IPS DF 6.9 (cell line): Measurements from ENCODE around the gene FRMPD4.
"Not testable (repeated sequence)": the region's sequence is repeated elsewhere in the genome, so short reads cannot be mapped to it uniquely, and the experiment has no call there.

Experiments
- DNase-seq: peaks from one replicate; pipeline ENCODE4 v3.0.0-alpha.2; 2013; ENCODE audit warnings: low read depth, low spot score
- H3K27ac ChIP-seq: one replicate; pipeline ENCODE4 v1.5.1; 2013; ENCODE audit warnings: low read length, control low read depth
- H3K27me3 ChIP-seq: 2 replicates; pipeline ENCODE4 v1.6.1; 2013; ENCODE audit warnings: mild to moderate bottlenecking, low read length; ENCODE audit not compliant: control insufficient read depth, insufficient read depth
- H3K36me3 ChIP-seq: 2 replicates; pipeline ENCODE4 v1.6.1; 2013; ENCODE audit warnings: low read length; ENCODE audit not compliant: control insufficient read depth, insufficient read depth
- H3K4me1 ChIP-seq: 2 replicates; pipeline ENCODE4 v1.6.1; 2013; ENCODE audit warnings: low read length; ENCODE audit not compliant: control insufficient read depth, insufficient read depth
- H3K4me3 ChIP-seq: 2 replicates; pipeline ENCODE4 v1.5.1; 2013; ENCODE audit warnings: mild to moderate bottlenecking, low read length
- H3K9me3 ChIP-seq: 2 replicates; pipeline ENCODE4 v1.6.1; 2013; ENCODE audit warnings: low read length, inconsistent platforms; ENCODE audit not compliant: control insufficient read depth, insufficient read depth
- WGBS: extraction: QIAGEN DNeasy Blood & Tissue Kit; methylation state at CpG from one replicate; pipeline ENCODE4 v1.1.7; 2013; ENCODE audit warnings: mixed read lengths, missing lambda C conversion rate; ENCODE audit not compliant: insufficient read length, insufficient coverage; 5-methylcytosine and 5-hydroxymethylcytosine counted together

Gene FRMPD4

GRCh38 chrX:12145402-12145801 lies 7.1 kb downstream of the FRMPD4 start:
- Histone ChIP-seq H3K27ac (no peak overlapping the region), H3K36me3 (no peaks in the 10 kb centered on the region), H3K9me3 (no peaks in the 10 kb centered on the region), H3K4me3 (no peak overlapping the region), H3K4me1 (no peaks in the 10 kb centered on the region), H3K27me3 (no peaks in the 10 kb centered on the region)
- WGBS = no CpG with 5 or more reads among the region's 2 CpGs
- DNase-seq = no peak

- no peaks in the 10 kb centered on the region for H3K27me3 ChIP-seq
- WGBS = no CpG with 5 or more reads among the region's 4 CpGs
- H3K36me3 ChIP-seq = no peaks in the 10 kb centered on the region
- H3K4me3 ChIP-seq = no peak overlapping the region
- H3K4me1 ChIP-seq = no peaks in the 10 kb centered on the region
- H3K27ac ChIP-seq = no peak overlapping the region
- DNase-seq = no peak
- H3K9me3 ChIP-seq = no peaks in the 10 kb centered on the region
These were observed 11.6 kb downstream of the FRMPD4 start for GRCh38 chrX:12149670-12150407.

- WGBS = no CpG with 5 or more reads among the region's 4 CpGs
- Histone ChIP-seq H3K36me3 (no peaks in the 10 kb centered on the region), H3K27ac (no peak overlapping the region), H3K9me3 (no peaks in the 10 kb centered on the region), H3K27me3 (no peaks in the 10 kb centered on the region), H3K4me1 (no peaks in the 10 kb centered on the region), H3K4me3 (no peak overlapping the region)
- DNase-seq = no peak
These were observed 15.0 kb downstream of the FRMPD4 start for GRCh38 chrX:12153317-12153716.

GRCh38 chrX:12153741-12154140 lies 15.5 kb downstream of the FRMPD4 start:
- H3K9me3 ChIP-seq = no peaks in the 10 kb centered on the region
- WGBS = no CpG with 5 or more reads among the region's 1 CpG
- H3K27ac ChIP-seq = no peak overlapping the region
- no peak for DNase-seq
- no peaks in the 10 kb centered on the region for H3K36me3 ChIP-seq
- no peak overlapping the region for H3K4me3 ChIP-seq
- no peaks in the 10 kb centered on the region for H3K4me1 ChIP-seq
- H3K27me3 ChIP-seq = no peaks in the 10 kb centered on the region

GRCh38 chrX:12159799-12160198 lies 21.5 kb downstream of the FRMPD4 start:
- Histone ChIP-seq H3K9me3 (no peaks in the 10 kb centered on the region), H3K36me3 (no peaks in the 10 kb centered on the region), H3K27me3 (no peaks in the 10 kb centered on the region), H3K27ac (no peak overlapping the region), H3K4me3 (no peak overlapping the region), H3K4me1 (no peaks in the 10 kb centered on the region)
- no peak for DNase-seq
- WGBS = no CpG with 5 or more reads among the region's 4 CpGs

GRCh38 chrX:12162420-12162819 lies 24.1 kb downstream of the FRMPD4 start:
- no CpG with 5 or more reads among the region's 2 CpGs for whole genome bisulfite sequencing
- no peak overlapping the region for H3K4me3 ChIP-seq

GRCh38 chrX:12164180-12164579 lies 25.9 kb downstream of the FRMPD4 start:
- whole genome bisulfite sequencing = no CpG with 5 or more reads among the region's 3 CpGs
- not testable (repeated sequence) for DNase-seq, H3K9me3 ChIP-seq, H3K27me3 ChIP-seq, H3K27ac ChIP-seq, H3K4me1 ChIP-seq, H3K4me3 ChIP-seq, H3K36me3 ChIP-seq

More at GRCh38 chrX:12162420-12162819, 24.1 kb downstream of the FRMPD4 start:
- Histone ChIP-seq H3K36me3 (no peaks in the 10 kb centered on the region), H3K9me3 (no peaks in the 10 kb centered on the region), H3K27ac (no peak overlapping the region), H3K4me1 (no peaks in the 10 kb centered on the region), H3K27me3 (no peaks in the 10 kb centered on the region)
- no peak for DNase-seq

GRCh38 chrX:12170755-12171154 lies 32.5 kb downstream of the FRMPD4 start:
- no peak for DNase-seq
- no peaks in the 10 kb centered on the region for H3K9me3 ChIP-seq
- H3K27ac ChIP-seq = no peak overlapping the region
- no peaks in the 10 kb centered on the region for H3K27me3 ChIP-seq
- no peaks in the 10 kb centered on the region for H3K4me1 ChIP-seq
- no CpG with 5 or more reads among the region's 3 CpGs for WGBS
- H3K4me3 ChIP-seq = no peak overlapping the region
- H3K36me3 ChIP-seq = no peaks in the 10 kb centered on the region

GRCh38 chrX:12174358-12174757 lies 36.1 kb downstream of the FRMPD4 start:
- H3K4me1 ChIP-seq = no peaks in the 10 kb centered on the region
- no peak for DNase-seq
- H3K36me3 ChIP-seq = no peaks in the 10 kb centered on the region
- H3K4me3 ChIP-seq = no peak overlapping the region
- no peak overlapping the region for H3K27ac ChIP-seq
- H3K9me3 ChIP-seq = no peaks in the 10 kb centered on the region
- H3K27me3 ChIP-seq = no peaks in the 10 kb centered on the region
- WGBS = no CpG with 5 or more reads among the region's 2 CpGs

- Histone ChIP-seq H3K36me3 (no peaks in the 10 kb centered on the region), H3K27ac (no peak overlapping the region)
- no CpG with 5 or more reads among the region's 2 CpGs for WGBS
These were observed 58.8 kb downstream of the FRMPD4 start for GRCh38 chrX:12197030-12197429.

GRCh38 chrX:12206413-12206812 lies 68.1 kb downstream of the FRMPD4 start:
- Histone ChIP-seq H3K9me3 (no peaks in the 10 kb centered on the region), H3K27ac (no peak overlapping the region), H3K4me3 (no peak overlapping the region), H3K4me1 (no peaks in the 10 kb centered on the region), H3K27me3 (no peaks in the 10 kb centered on the region), H3K36me3 (no peaks in the 10 kb centered on the region)
- no peak for DNase-seq
- WGBS = no CpG with 5 or more reads among the region's 1 CpG

More at GRCh38 chrX:12197030-12197429, 58.8 kb downstream of the FRMPD4 start:
- Histone ChIP-seq H3K4me1 (no peaks in the 10 kb centered on the region), H3K9me3 (no peaks in the 10 kb centered on the region), H3K4me3 (no peak overlapping the region), H3K27me3 (no peaks in the 10 kb centered on the region)
- DNase-seq = peak; percentile 11
